ENCODE data around the gene ZNF316.
A peak's percentile ranks its signal among the peaks of the same experiment; 100 is the strongest.
"Not testable (repeated sequence)": the region's sequence is repeated elsewhere in the genome, so short reads cannot be mapped to it uniquely, and the experiment has no call there.

The ZNF316 gene

GRCh38 chr7:6654842-6655610 is 17.9 kb downstream of the ZNF316 start:
- in situ Hi-C loops (cut with MboI; ENCODE audit: low sequenced_read_pairs, unreplicated experiment): no loop called here
- peak; percentile 28 for DNase-seq (ENCODE audit: low spot score)
- TF ChIP-seq CTCF (IDR thresholded peaks at IDR 0.05; ENCODE audit: borderline replicate concordance, control extremely low read depth, extremely low read depth, insufficient read depth, missing control alignments): no peak

GRCh38 chr7:6655636-6656385 is 18.7 kb downstream of the ZNF316 start:
- no peak for TF ChIP-seq CTCF (IDR thresholded peaks at IDR 0.05; ENCODE audit: borderline replicate concordance, control extremely low read depth, extremely low read depth, insufficient read depth, missing control alignments)
- DNase-seq (ENCODE audit: low spot score): peak; percentile 37
- in situ Hi-C loops (cut with MboI; ENCODE audit: low sequenced_read_pairs, unreplicated experiment): no loop called here

- TF ChIP-seq CTCF (IDR thresholded peaks at IDR 0.05; ENCODE audit: borderline replicate concordance, control extremely low read depth, extremely low read depth, insufficient read depth, missing control alignments): no peak
- no peak for DNase-seq (ENCODE audit: low spot score)
- in situ Hi-C loops (cut with MboI; ENCODE audit: low sequenced_read_pairs, unreplicated experiment): no loop called here
These were observed 19.3 kb downstream of the ZNF316 start for GRCh38 chr7:6656413-6656812.

- DNase-seq (ENCODE audit: low spot score): no peak
- in situ Hi-C loops (cut with MboI; ENCODE audit: low sequenced_read_pairs, unreplicated experiment): no loop called here
- no peak for TF ChIP-seq CTCF (IDR thresholded peaks at IDR 0.05; ENCODE audit: borderline replicate concordance, control extremely low read depth, extremely low read depth, insufficient read depth, missing control alignments)
These were observed 21.7 kb downstream of the ZNF316 start for GRCh38 chr7:6658618-6659345.

GRCh38 chr7:6670851-6671250 is 33.7 kb downstream of the ZNF316 start:
- in situ Hi-C loops (cut with MboI; ENCODE audit: low sequenced_read_pairs, unreplicated experiment); DNase-seq (ENCODE audit: low spot score): not testable (repeated sequence)

GRCh38 chr7:6675807-6676405 is 38.8 kb downstream of the ZNF316 start:
- TF ChIP-seq CTCF (IDR thresholded peaks at IDR 0.05; ENCODE audit: borderline replicate concordance, control extremely low read depth, extremely low read depth, insufficient read depth, missing control alignments): no peak
- in situ Hi-C loops (cut with MboI; ENCODE audit: low sequenced_read_pairs, unreplicated experiment): no loop called here
- DNase-seq (ENCODE audit: low spot score): no peak

Data from GM13976 (cell line).